ENCODE results near the gene SMYD3. TPM values are rescaled to one million over a fixed set of nuclear protein-coding genes. Genes with fewer than 3 reads are reported as not detected.

SMYD3 gene
- total and polyA plus RNA-seq, 2 donors (not counting 1 experiment from before 2014, with no cell fraction given) = 9.7 to 37.2 TPM

- WGBS (ENCODE audit: insufficient coverage) = 100% methylated on average over 1 of the region's 3 CpGs
- H3K9me3 Mint-ChIP-seq (ENCODE audit: insufficient read depth) = no peaks in the 10 kb centered on the region
- H3K27ac Mint-ChIP-seq = no peak overlapping the region
- Histone ChIP-seq H4K20me1 (ENCODE audit: control insufficient read depth, insufficient read depth, low read length, poor library complexity, severe bottlenecking) (no peaks in the 10 kb centered on the region), H3K36me3 (replicated peaks in 1 of 2; ENCODE audit: control extremely low read depth in 1 of 2, control insufficient read depth in 1 of 2, extremely low read depth in 1 of 2, insufficient read depth in 2 of 2, low read length in 1 of 2) (no peaks in the 10 kb centered on the region), H3K79me2 (ENCODE audit: control insufficient read depth, insufficient read depth, low read length) (no peaks in the 10 kb centered on the region), H3K9me3 (ENCODE audit: control extremely low read depth in 1 of 3, control insufficient read depth in 2 of 3, insufficient read depth in 1 of 3, low read length in 2 of 3) (no peaks in the 10 kb centered on the region), H3K4me2 (replicated peaks; ENCODE audit: low read depth, low read length, poor library complexity, severe bottlenecking) (no peak overlapping the region), H3K9ac (ENCODE audit: low read length) (no peak overlapping the region), H3K27ac (ENCODE audit: low read length in 2 of 2) (no peak overlapping the region), H2AFZ (ENCODE audit: insufficient read depth, low read depth, low read length, poor library complexity, severe bottlenecking) (no peak overlapping the region), H3K27me3 (replicated peaks in 1 of 4; ENCODE audit: control extremely low read depth in 1 of 4, control insufficient read depth in 3 of 4, insufficient read depth in 4 of 4, low read length in 3 of 4) (no peaks in the 10 kb centered on the region), H3K4me1 (ENCODE audit: control insufficient read depth in 2 of 2, insufficient read depth in 2 of 2, low read length in 2 of 2) (peaks cover 0 to 4% of the 10 kb centered on the region in 2 donors), H3K4me3 (ENCODE audit: control extremely low read depth in 1 of 5, extremely low read depth in 1 of 5, insufficient read depth in 1 of 5, low read depth in 2 of 5, low read length in 4 of 5) (no peak overlapping the region)
- no peak for TF ChIP-seq CTCF (IDR thresholded peaks at IDR 0.05)
- TF ChIP-seq EZH2 (IDR thresholded peaks at IDR 0.05; ENCODE audit: borderline replicate concordance, insufficient read depth, low read depth, low read length, poor library complexity, severe bottlenecking) = no peak
- no peak overlapping the region for H3K4me3 Mint-ChIP-seq
- no peaks in the 10 kb centered on the region for H3K27me3 Mint-ChIP-seq
- intact Hi-C loops (cut with micrococcal nuclease) = no loop called here
- CTCF ChIA-PET = no interaction called here
- POLR2A ChIA-PET = no interaction called here
- H3K4me1 Mint-ChIP-seq = peaks cover 7% of the 10 kb centered on the region
- ATAC-seq (ENCODE audit: low read depth) (no peak), DNase-seq (no peak)
These were observed 440.5 kb downstream of the SMYD3 start for GRCh38 chr1:246066573-246066972.

GRCh38 chr1:246065592-246065991 is 441.5 kb downstream of the SMYD3 start:
- Mint-ChIP-seq H3K9me3 (ENCODE audit: insufficient read depth) (no peaks in the 10 kb centered on the region), H3K27ac (no peak overlapping the region), H3K4me1 (peaks cover 7% of the 10 kb centered on the region), H3K27me3 (no peaks in the 10 kb centered on the region), H3K4me3 (no peak overlapping the region)
- Histone ChIP-seq H3K27me3 (replicated peaks in 1 of 4; ENCODE audit: control extremely low read depth in 1 of 4, control insufficient read depth in 3 of 4, insufficient read depth in 4 of 4, low read length in 3 of 4) (no peaks in the 10 kb centered on the region), H3K27ac (ENCODE audit: low read length in 2 of 2) (no peak overlapping the region), H3K36me3 (replicated peaks in 1 of 2; ENCODE audit: control extremely low read depth in 1 of 2, control insufficient read depth in 1 of 2, extremely low read depth in 1 of 2, insufficient read depth in 2 of 2, low read length in 1 of 2) (no peaks in the 10 kb centered on the region), H3K9me3 (ENCODE audit: control extremely low read depth in 1 of 3, control insufficient read depth in 2 of 3, insufficient read depth in 1 of 3, low read length in 2 of 3) (peaks cover 0 to 2% (median 0%) of the 10 kb centered on the region in 3 donors), H3K79me2 (ENCODE audit: control insufficient read depth, insufficient read depth, low read length) (no peaks in the 10 kb centered on the region), H3K9ac (ENCODE audit: low read length) (no peak overlapping the region), H3K4me1 (ENCODE audit: control insufficient read depth in 2 of 2, insufficient read depth in 2 of 2, low read length in 2 of 2) (peaks cover 0 to 4% of the 10 kb centered on the region in 2 donors), H2AFZ (ENCODE audit: insufficient read depth, low read depth, low read length, poor library complexity, severe bottlenecking) (no peak overlapping the region), H3K4me2 (replicated peaks; ENCODE audit: low read depth, low read length, poor library complexity, severe bottlenecking) (no peak overlapping the region), H3K4me3 (ENCODE audit: control extremely low read depth in 1 of 5, extremely low read depth in 1 of 5, insufficient read depth in 1 of 5, low read depth in 2 of 5, low read length in 4 of 5) (no peak overlapping the region), H4K20me1 (ENCODE audit: control insufficient read depth, insufficient read depth, low read length, poor library complexity, severe bottlenecking) (no peaks in the 10 kb centered on the region)
- intact Hi-C loops (cut with micrococcal nuclease) = no loop called here
- ATAC-seq (ENCODE audit: low read depth) = no peak
- ChIA-PET POLR2A (no interaction called here), CTCF (no interaction called here)
- WGBS (ENCODE audit: insufficient coverage) = 90% methylated on average over 2 of the region's 3 CpGs
- DNase-seq = no peak
- TF ChIP-seq EZH2 (IDR thresholded peaks at IDR 0.05; ENCODE audit: borderline replicate concordance, insufficient read depth, low read depth, low read length, poor library complexity, severe bottlenecking) = no peak
- TF ChIP-seq CTCF (IDR thresholded peaks at IDR 0.05) = no peak
